Endothelial cell of umbilical vein (primary cell): Measurements from ENCODE around the gene HAPLN1. TPM values are rescaled to one million over a fixed set of nuclear protein-coding genes. Genes with fewer than 3 reads are reported as not detected.

Source experiments
- BruUV-seq: library from RNA; stranded (reverse); fragments of 400-500 nt; replicated peaks from 2 replicates; lab custom pipeline; 2021; lab: Mats Ljungman, UMichigan
- CTCF ChIA-PET: fragments of 300-600, 350-600 bp; sonication (Branson Sonifier 250); formaldehyde crosslinking; loops from one replicate; lab custom pipeline; 2021; ENCODE audit warnings: antibody characterized with exemption, inconsistent platforms; lab: Charles Lee
- POLR2A ChIA-PET: fragments of 300-600, 350-600 bp; sonication (Branson Sonifier 250); formaldehyde crosslinking; loops from one replicate; lab custom pipeline; 2021; ENCODE audit warnings: antibody characterized with exemption, inconsistent platforms; lab: Charles Lee
- DNase-seq: peaks from one replicate; pipeline ENCODE4 v3.0.0-alpha.2; 2011; ENCODE audit warnings: low read depth, low spot score
- FAIRE-seq: peaks from 2 replicates; lab custom pipeline; 2011; peaks lifted over from hg19 to GRCh38; lab: Jason Lieb, UNC
- H2AFZ ChIP-seq: 2 replicates; pipeline ENCODE4 v1.6.0; 2012; ENCODE audit warnings: low read depth, low read length, control low read depth, inconsistent platforms
- H3K27ac ChIP-seq: 2 replicates; pipeline ENCODE4 v1.5.1; 2011; ENCODE audit warnings: low read depth, mild to moderate bottlenecking, control low read depth, low read length, moderate library complexity; ENCODE audit not compliant: insufficient read depth
- H3K27me3 ChIP-seq, 2 experiments: 2 replicates each; pipeline versions ENCODE4 v1.6.0 to v1.6.1; 2011; ENCODE audit warnings: low read length in 2 of 2, mixed read lengths in 1 of 2; ENCODE audit not compliant: control insufficient read depth in 2 of 2, insufficient read depth in 2 of 2
- H3K36me3 ChIP-seq, 2 experiments: 2 replicates in 1 of 2; 3 replicates in 1 of 2; pipeline ENCODE4 v1.5.1; 2011; ENCODE audit warnings: low read length in 2 of 2, mild to moderate bottlenecking in 1 of 2, moderate library complexity in 1 of 2; ENCODE audit not compliant: control insufficient read depth in 2 of 2, insufficient read depth in 2 of 2; ENCODE audit errors: extremely low read depth in 1 of 2
- H3K4me1 ChIP-seq: 3 replicates; pipeline ENCODE4 v1.5.1; 2011; ENCODE audit warnings: mild to moderate bottlenecking, low read length; ENCODE audit not compliant: control insufficient read depth, insufficient read depth; ENCODE audit errors: extremely low read depth
- H3K4me2 ChIP-seq: 2 replicates; pipeline ENCODE4 v1.6.1; 2011; ENCODE audit warnings: low read length, control low read depth, mixed read lengths; ENCODE audit not compliant: insufficient read depth
- H3K4me3 ChIP-seq, 3 experiments: fragments of 200-600 bp in 1 of 3; sonication (generic), shearing (Covaris generic) in 1 of 3; replicated peaks in 1 of 3; 2 replicates each; pipeline ENCODE4 v1.5.1; 2011 to 2016; ENCODE audit warnings: control low read depth in 3 of 3, low read length in 3 of 3, mild to moderate bottlenecking in 2 of 3, inconsistent platforms in 1 of 3, low read depth in 1 of 3, moderate library complexity in 1 of 3; ENCODE audit not compliant: insufficient read depth in 1 of 3
- H3K79me2 ChIP-seq: 2 replicates; pipeline ENCODE4 v1.6.0; 2012; ENCODE audit warnings: low read length, inconsistent platforms; ENCODE audit not compliant: control insufficient read depth, insufficient read depth
- H3K9ac ChIP-seq: replicated peaks from 2 replicates; pipeline ENCODE3; 2011; ENCODE audit warnings: low read length, control low read depth; ENCODE audit not compliant: insufficient read depth; ENCODE audit errors: extremely low read depth
- H3K9me1 ChIP-seq: replicated peaks from 3 replicates; pipeline ENCODE4 v1.6.0; 2011; ENCODE audit warnings: mild to moderate bottlenecking, low read length; ENCODE audit not compliant: control insufficient read depth, insufficient read depth; ENCODE audit errors: extremely low read depth
- H3K9me3 ChIP-seq: replicated peaks from 2 replicates; pipeline ENCODE4 v1.5.1; 2012; ENCODE audit warnings: low read length, inconsistent platforms; ENCODE audit not compliant: control insufficient read depth, insufficient read depth
- H4K20me1 ChIP-seq: replicated peaks from 2 replicates; pipeline ENCODE3; 2011; ENCODE audit warnings: mild to moderate bottlenecking, low read length; ENCODE audit not compliant: control insufficient read depth, insufficient read depth; ENCODE audit errors: extremely low read depth
- EZH2 ChIP-seq: IDR thresholded peaks from 2 replicates; pipeline ENCODE4 v1.6.1; 2012; ENCODE audit warnings: borderline replicate concordance, low read depth, mild to moderate bottlenecking, moderate library complexity, low read length, inconsistent platforms; ENCODE audit not compliant: severe bottlenecking
- FOS ChIP-seq: IDR thresholded peaks from 2 replicates; pipeline ENCODE4 v1.6.1; 2011; ENCODE audit warnings: mild to moderate bottlenecking, low read length, moderate library complexity, borderline replicate concordance; ENCODE audit not compliant: insufficient read depth
- GATA2 ChIP-seq: IDR thresholded peaks from 2 replicates; pipeline ENCODE4 v1.7.0; 2011; ENCODE audit warnings: low read depth, mild to moderate bottlenecking, moderate library complexity, mixed read lengths, low read length; ENCODE audit not compliant: insufficient read length, insufficient read depth
- JUN ChIP-seq: IDR thresholded peaks from 2 replicates; pipeline ENCODE4 v1.6.1; 2011; ENCODE audit warnings: borderline replicate concordance, low read depth; ENCODE audit not compliant: insufficient read length, insufficient read depth
- MYC ChIP-seq: IDR thresholded peaks from one replicate; pipeline ENCODE4 v1.6.1; 2011; ENCODE audit warnings: mild to moderate bottlenecking, low read depth, low read length
- POLR2A ChIP-seq: IDR thresholded peaks from 2 replicates; pipeline ENCODE4 v1.6.1; 2012; ENCODE audit warnings: low read depth, mild to moderate bottlenecking, control low read depth, low read length
- POLR2AphosphoS5 ChIP-seq: IDR thresholded peaks from 2 replicates; pipeline ENCODE4 v1.6.1; 2012; ENCODE audit warnings: low read depth, mild to moderate bottlenecking, control low read depth, low read length, moderate library complexity; ENCODE audit not compliant: insufficient read depth
- dilution Hi-C: fragments of 300-500 bp; cut with MboI; formaldehyde crosslinking; loops from one replicate; pipeline ENCODE4 v1.15.0; 2019; ENCODE audit warnings: low sequenced_read_pairs; ENCODE audit not compliant: extremely low pct_ligation_motif_present
- intact Hi-C: fragments of 100-400 bp; cut with micrococcal nuclease; formaldehyde crosslinking; loops from one replicate; pipeline ENCODE4 v1.10.0; 2022
- polyA plus RNA-seq, 4 experiments: library from polyadenylated mRNA; depleted of rRNA in 3 of 4; stranded (reverse) in 3 of 4; unstranded in 1 of 4; fragments of >200 nt; gene quantifications; 2 replicates each; pipeline versions ENCODE4 v1.2.1 to v1.2.3, GENCODE V29; 2011 to 2012; ENCODE audit warnings: missing spikeins in 1 of 4
- total RNA-seq: library from RNA; stranded (reverse); gene quantifications from 2 replicates; pipeline ENCODE4 v1.2.3, GENCODE V29; 2021
- TF ChIP-seq, protein P1 (sequence below): IDR thresholded peaks from 2 replicates; pipeline ENCODE4 v1.6.1; 2011; ENCODE audit not compliant: insufficient read depth, insufficient read length
- TF ChIP-seq, protein P2 (sequence below), 2 donors: IDR thresholded peaks; 1 replicate in 1 of 2; 2 replicates in 1 of 2; pipeline ENCODE4 v1.5.1; 2011; ENCODE audit warnings: low read length in 2 of 2, mild to moderate bottlenecking in 2 of 2, moderate library complexity in 2 of 2, control low read depth in 1 of 2, inconsistent platforms in 1 of 2, low read depth in 1 of 2; ENCODE audit not compliant: insufficient read depth in 1 of 2; ENCODE audit errors: extremely low read depth in 1 of 2

HAPLN1 gene
- total and polyA plus RNA-seq, 2 donors (not counting 3 experiments of a cell fraction or from before 2014, with no cell fraction given) = 0.04 TPM; not detected in 1

DNA sequence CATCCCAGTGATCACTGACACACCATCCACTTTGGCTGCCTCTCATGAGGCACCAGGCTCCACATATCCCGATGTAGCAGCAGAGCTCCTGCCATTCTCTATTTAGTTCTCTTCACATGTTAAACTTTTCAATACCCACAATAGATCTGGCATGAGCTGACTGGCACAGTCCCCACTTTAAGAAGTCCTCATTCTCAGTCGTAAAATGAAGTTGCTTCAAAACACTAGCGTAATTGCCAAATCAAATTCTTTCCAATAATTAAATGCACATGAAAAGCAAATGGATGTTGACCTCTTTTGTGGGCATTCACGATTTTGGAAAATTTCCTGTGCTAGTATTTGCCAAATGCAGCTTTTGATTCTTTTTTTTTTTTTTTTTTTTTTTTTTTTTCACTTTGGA, 32.4 kb downstream of the HAPLN1 start:
- H3K9ac ChIP-seq = no peak overlapping the region
- peaks cover 5 to 6% of the 10 kb centered on the region in 2 experiments for H3K27me3 ChIP-seq
- H3K27ac ChIP-seq = no peak overlapping the region
- H3K4me3 ChIP-seq = no peak overlapping the region
- no peaks in the 10 kb centered on the region for H3K4me1 ChIP-seq
- dilution Hi-C loops (no loop called here), intact Hi-C loops (no loop called here)
- ChIA-PET CTCF (interaction anchor here (1.2 kb wide), 1 partner anchor 80 kb away, joined by 3 read pairs; no protein-coding TSS in a partner anchor), POLR2A (no interaction called here)
- H2AFZ ChIP-seq = no peak overlapping the region
- H3K36me3 ChIP-seq = no peaks in the 10 kb centered on the region
- TF ChIP-seq, protein P1, sequence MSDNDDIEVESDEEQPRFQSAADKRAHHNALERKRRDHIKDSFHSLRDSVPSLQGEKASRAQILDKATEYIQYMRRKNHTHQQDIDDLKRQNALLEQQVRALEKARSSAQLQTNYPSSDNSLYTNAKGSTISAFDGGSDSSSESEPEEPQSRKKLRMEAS = no peak
- TF ChIP-seq JUN (no peak), POLR2AphosphoS5 (no peak), EZH2 (no peak), MYC (no peak), FOS (no peak), GATA2 (no peak), POLR2A (no peak)
- TF ChIP-seq, protein P2, sequence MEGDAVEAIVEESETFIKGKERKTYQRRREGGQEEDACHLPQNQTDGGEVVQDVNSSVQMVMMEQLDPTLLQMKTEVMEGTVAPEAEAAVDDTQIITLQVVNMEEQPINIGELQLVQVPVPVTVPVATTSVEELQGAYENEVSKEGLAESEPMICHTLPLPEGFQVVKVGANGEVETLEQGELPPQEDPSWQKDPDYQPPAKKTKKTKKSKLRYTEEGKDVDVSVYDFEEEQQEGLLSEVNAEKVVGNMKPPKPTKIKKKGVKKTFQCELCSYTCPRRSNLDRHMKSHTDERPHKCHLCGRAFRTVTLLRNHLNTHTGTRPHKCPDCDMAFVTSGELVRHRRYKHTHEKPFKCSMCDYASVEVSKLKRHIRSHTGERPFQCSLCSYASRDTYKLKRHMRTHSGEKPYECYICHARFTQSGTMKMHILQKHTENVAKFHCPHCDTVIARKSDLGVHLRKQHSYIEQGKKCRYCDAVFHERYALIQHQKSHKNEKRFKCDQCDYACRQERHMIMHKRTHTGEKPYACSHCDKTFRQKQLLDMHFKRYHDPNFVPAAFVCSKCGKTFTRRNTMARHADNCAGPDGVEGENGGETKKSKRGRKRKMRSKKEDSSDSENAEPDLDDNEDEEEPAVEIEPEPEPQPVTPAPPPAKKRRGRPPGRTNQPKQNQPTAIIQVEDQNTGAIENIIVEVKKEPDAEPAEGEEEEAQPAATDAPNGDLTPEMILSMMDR (IDR thresholded peaks at IDR 0.05; ENCODE audit: extremely low read depth in 1 of 2, insufficient read depth in 1 of 2, low read depth in 1 of 2, low read length in 2 of 2) = no peak
- H3K9me3 ChIP-seq = no peaks in the 10 kb centered on the region
- FAIRE-seq (no peak), DNase-seq (no peak)
- BruUV-seq = no TSS peak
- no peaks in the 10 kb centered on the region for H3K79me2 ChIP-seq
- no peaks in the 10 kb centered on the region for H3K9me1 ChIP-seq
- H3K4me2 ChIP-seq = no peak overlapping the region
- no peaks in the 10 kb centered on the region for H4K20me1 ChIP-seq
